BJ (cell line): ENCODE measurements around the gene FTCDNL1. TPM values are rescaled to one million over a fixed set of nuclear protein-coding genes. Genes with fewer than 3 reads are reported as not detected.

Source experiments
- CTCF ChIA-PET: fragments of 350-600 bp; formaldehyde crosslinking; extraction: SDS; loops from one replicate; lab custom pipeline; 2021; ENCODE audit warnings: antibody characterized with exemption, inconsistent platforms; lab: Yijun Ruan, JAX
- POLR2A ChIA-PET: fragments of 300-600 bp; sonication (Branson Sonifier 250); formaldehyde crosslinking; extraction: SDS; loops from one replicate; lab custom pipeline; 2021; ENCODE audit warnings: antibody characterized with exemption; lab: Charles Lee
- DNase-seq: peaks from one replicate; pipeline ENCODE4 v3.0.0-alpha.2; 2011; ENCODE audit warnings: low read depth
- H3K27me3 ChIP-seq: 2 replicates; pipeline ENCODE4 v1.6.0; 2011; ENCODE audit warnings: low read length; ENCODE audit not compliant: control insufficient read depth, insufficient read depth
- H3K36me3 ChIP-seq: 2 replicates; pipeline ENCODE4 v1.5.1; 2011; ENCODE audit warnings: low read length; ENCODE audit not compliant: control insufficient read depth, insufficient read depth
- H3K4me3 ChIP-seq: 2 replicates; pipeline ENCODE4 v1.5.1; 2011; ENCODE audit warnings: low read depth, mild to moderate bottlenecking, control low read depth, low read length
- polyA plus RNA-seq: library from polyadenylated mRNA; depleted of rRNA; stranded (reverse); fragments of >200 nt; gene quantifications from 2 replicates; pipeline ENCODE4 v1.2.3, GENCODE V29; 2011
- TF ChIP-seq, protein P1 (sequence below): IDR thresholded peaks from 2 replicates; pipeline ENCODE4 v1.5.1; 2011; ENCODE audit warnings: low read depth, mild to moderate bottlenecking, control low read depth, inconsistent platforms, low read length, moderate library complexity; ENCODE audit not compliant: insufficient read depth

The FTCDNL1 gene
- polyA plus RNA-seq, 1 experiment: 0.31 TPM

DNA sequence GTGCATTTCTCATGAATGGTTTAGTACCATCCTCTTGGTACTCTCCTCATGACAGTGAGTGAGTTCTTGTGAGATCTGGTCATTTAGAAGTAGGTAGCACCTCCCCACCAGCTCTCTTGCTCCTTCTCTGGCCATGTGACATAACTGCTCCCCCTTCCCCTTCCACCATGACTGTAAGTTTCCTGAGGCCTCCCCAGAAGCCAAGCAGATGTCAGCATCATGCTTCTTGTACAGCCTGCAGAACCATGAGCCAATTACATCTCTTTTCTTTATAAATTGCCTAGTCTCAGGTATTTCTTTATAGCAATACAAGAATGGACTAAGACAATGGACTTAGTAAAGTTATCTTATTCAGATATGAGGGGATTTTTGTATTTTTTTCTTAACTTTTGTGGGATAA, 43.0 kb downstream of the FTCDNL1 start:
- no peaks in the 10 kb centered on the region for H3K27me3 ChIP-seq
- no peak for DNase-seq
- ChIA-PET POLR2A (no interaction called here), CTCF (interaction anchor here (0.6 kb wide), 1 partner anchor 8 kb away, joined by 3 read pairs; no protein-coding TSS in a partner anchor)
- H3K4me3 ChIP-seq: no peak overlapping the region
- no peaks in the 10 kb centered on the region for H3K36me3 ChIP-seq
- TF ChIP-seq, protein P1, sequence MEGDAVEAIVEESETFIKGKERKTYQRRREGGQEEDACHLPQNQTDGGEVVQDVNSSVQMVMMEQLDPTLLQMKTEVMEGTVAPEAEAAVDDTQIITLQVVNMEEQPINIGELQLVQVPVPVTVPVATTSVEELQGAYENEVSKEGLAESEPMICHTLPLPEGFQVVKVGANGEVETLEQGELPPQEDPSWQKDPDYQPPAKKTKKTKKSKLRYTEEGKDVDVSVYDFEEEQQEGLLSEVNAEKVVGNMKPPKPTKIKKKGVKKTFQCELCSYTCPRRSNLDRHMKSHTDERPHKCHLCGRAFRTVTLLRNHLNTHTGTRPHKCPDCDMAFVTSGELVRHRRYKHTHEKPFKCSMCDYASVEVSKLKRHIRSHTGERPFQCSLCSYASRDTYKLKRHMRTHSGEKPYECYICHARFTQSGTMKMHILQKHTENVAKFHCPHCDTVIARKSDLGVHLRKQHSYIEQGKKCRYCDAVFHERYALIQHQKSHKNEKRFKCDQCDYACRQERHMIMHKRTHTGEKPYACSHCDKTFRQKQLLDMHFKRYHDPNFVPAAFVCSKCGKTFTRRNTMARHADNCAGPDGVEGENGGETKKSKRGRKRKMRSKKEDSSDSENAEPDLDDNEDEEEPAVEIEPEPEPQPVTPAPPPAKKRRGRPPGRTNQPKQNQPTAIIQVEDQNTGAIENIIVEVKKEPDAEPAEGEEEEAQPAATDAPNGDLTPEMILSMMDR: no peak

DNA sequence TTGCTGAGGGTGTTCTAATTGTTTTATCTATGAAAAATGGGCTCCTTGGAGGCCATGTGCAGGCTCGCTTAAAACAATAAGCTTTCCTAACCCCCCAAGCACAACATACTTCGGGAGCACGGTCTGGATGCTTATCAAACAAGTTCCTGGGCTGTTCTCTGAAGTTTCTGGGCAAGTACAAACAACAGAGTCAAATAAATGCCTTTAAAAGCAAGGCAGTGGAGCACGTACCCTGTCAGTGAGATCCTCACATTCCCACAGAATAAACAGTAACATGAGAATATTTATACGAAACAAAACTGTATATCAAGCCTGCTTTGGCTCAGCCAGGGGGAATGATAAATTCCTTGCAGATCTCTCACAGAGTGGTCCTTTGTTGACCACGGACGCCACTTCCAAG, 44.8 kb downstream of the FTCDNL1 start:
- Histone ChIP-seq H3K27me3 (no peaks in the 10 kb centered on the region), H3K36me3 (no peaks in the 10 kb centered on the region), H3K4me3 (no peak overlapping the region)
- POLR2A ChIA-PET: no interaction called here
- TF ChIP-seq, protein P1: no peak
- DNase-seq: no peak
- CTCF ChIA-PET: no interaction called here

DNA sequence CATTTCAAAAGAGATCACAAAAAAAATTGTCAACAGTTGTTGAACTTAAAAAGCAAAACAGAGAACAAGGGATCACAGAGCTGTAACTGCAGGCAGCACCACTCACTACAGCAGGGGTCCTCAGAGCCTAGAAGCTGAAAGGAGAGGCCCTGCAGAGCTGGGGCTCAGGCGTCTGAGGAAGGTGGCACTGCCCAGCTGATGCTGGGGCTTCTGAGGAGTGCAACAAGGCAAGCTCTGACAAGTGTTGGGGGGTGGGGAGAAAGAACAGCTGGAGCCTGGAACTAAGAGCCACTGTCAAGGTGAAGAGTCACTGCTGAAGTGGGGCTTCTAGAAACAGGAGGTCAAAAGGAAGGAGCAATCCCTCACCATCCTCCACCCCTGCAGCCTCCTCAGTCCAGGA, 46.2 kb downstream of the FTCDNL1 start:
- TF ChIP-seq, protein P1: no peak
- POLR2A ChIA-PET: no interaction called here
- no peaks in the 10 kb centered on the region for H3K27me3 ChIP-seq
- no peaks in the 10 kb centered on the region for H3K36me3 ChIP-seq
- CTCF ChIA-PET: no interaction called here
- H3K4me3 ChIP-seq: no peak overlapping the region
- no peak for DNase-seq

DNA sequence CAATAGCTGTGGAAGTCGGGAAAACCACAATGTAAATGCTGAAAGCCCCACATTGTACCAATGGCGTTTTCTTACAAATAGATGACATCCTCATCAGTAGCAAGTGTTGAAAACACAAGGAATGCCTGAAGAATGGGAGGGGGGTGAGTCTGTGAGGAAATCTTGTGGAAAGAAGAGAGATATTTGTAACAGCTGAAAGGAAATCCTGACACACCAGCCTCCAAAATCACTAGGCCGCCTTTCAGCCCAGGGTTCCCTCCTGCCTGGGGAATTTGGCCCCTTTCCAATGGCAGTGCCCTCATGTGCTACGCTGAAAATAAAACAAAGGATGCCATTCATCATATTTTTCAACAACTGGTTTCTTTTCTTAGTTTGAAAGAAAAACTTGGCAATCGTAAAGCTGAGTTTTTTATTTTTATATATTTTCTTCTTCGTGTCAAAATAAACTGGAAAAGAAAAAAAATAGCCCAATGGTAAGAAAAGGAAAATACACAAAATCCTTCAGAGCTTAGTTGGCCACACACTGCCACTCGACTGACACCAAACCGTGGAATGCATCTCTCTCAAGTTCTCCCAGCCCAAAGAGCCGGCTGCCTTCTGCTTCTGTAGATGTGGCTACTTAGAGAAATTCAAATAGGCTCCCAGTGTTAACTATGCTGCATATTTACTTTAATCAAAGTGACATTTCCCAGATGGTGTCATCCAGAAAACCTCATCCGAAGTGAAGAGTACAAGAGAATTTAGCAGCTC, 52.0 kb downstream of the FTCDNL1 start:
- H3K27me3 ChIP-seq: no peaks in the 10 kb centered on the region
- TF ChIP-seq, protein P1: no peak
- DNase-seq: no peak
- CTCF ChIA-PET: no interaction called here
- H3K4me3 ChIP-seq: no peak overlapping the region
- POLR2A ChIA-PET: no interaction called here
- no peaks in the 10 kb centered on the region for H3K36me3 ChIP-seq

DNA sequence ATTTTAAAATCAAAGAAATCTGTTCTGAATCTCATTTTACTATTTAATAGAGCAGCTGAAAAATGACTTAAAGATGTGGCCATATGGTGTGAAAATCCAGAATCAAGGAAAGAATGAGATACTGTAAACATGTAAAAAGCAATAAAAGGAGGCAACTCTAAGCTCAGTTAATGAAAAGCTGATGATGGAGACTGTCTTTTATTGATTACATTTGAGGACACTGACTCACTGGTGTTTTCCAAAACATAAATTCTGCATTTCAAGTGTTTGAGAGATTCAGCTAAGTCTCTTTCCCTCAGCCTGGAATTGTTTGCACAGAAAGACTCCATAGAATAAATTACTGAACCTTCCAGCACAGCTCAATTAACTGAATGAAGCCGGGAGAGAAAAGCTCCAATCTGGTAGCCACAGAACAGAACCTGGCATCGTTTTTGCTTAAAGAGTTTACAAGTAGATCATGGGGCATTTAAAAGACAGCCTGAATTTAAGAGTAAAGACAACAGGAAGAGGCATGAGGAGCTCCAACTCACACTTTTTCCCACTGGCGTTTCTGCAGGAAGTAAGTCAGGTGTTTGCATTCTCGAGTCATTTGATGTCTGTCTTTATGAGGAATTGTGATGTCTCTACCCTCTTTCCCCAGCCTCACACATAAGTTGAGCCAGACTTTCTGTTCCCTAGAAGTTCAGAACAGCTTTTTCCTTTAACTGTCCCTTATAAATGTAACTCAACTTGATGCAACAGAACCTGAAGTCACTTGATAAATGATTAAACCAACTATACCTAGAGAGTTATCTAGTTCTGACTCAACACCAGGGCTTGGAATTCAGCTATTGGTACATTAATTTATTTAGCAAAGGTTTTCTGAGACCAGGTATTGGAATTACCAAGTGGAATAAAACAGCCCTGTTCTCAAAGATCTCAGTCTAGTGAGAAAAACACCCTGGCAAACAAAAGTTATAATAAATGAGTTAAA, 53.3 kb downstream of the FTCDNL1 start:
- POLR2A ChIA-PET: no interaction called here
- no peak for DNase-seq
- CTCF ChIA-PET: interaction anchor here (0.7 kb wide), 1 partner anchor 57 kb away, joined by 3 read pairs; no protein-coding TSS in a partner anchor

More for the DNA sequence above, 53.3 kb downstream of the FTCDNL1 start:
- H3K36me3 ChIP-seq: no peaks in the 10 kb centered on the region
- H3K4me3 ChIP-seq: no peak overlapping the region
- no peaks in the 10 kb centered on the region for H3K27me3 ChIP-seq
- TF ChIP-seq, protein P1: no peak
